Measurements from ENCODE around the gene RAB31. TPM values are rescaled to one million over a fixed set of nuclear protein-coding genes. Genes with fewer than 3 reads are reported as not detected.

The RAB31 gene
- total and polyA plus RNA-seq, 8 donors: 1.4 to 28.2 (median 4.5) TPM

DNA sequence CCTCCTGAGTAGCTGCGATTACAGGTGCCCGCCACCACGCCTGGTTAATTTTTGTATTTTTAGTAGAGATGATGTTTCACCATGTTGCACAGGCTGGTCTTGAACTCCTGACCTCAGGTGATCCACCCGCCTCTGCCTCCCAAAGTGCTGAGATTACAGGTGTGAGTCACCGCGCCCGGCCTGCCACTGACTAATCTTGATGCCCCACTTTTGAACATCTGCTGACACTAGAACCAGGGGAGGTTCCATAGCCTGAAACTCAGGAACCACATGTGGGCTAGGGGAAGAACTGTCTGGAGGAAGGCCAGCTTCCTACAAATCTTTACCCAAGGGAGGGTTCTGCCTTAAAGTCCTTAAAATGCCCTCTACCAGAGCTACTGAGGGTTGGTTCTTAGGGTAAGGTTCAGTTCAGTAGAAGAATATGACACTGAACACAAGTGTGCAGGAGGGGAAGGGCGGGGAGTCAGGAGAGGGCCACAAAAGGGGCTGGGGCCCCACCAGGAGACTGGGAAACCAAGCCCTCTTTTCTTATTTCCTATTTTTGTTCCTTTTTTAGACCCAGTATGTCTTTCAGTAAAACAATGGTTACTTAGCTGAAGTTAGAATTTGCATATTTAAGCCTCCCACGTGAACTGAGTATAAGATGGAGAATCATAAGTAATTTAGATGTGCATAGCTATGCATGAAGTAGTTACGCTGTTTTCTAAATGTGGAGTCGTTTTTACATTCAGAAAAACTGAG is 6.3 kb upstream of the RAB31 start:
- Histone ChIP-seq H3K4me3 (no peak overlapping the region), H3K9me3 (no peaks in the 10 kb centered on the region), H3K4me1 (no peaks in the 10 kb centered on the region), H3K27me3 (no peaks in the 10 kb centered on the region), H3K27ac (no peak overlapping the region), H3K36me3 (no peaks in the 10 kb centered on the region)
- TF ChIP-seq, protein P1, sequence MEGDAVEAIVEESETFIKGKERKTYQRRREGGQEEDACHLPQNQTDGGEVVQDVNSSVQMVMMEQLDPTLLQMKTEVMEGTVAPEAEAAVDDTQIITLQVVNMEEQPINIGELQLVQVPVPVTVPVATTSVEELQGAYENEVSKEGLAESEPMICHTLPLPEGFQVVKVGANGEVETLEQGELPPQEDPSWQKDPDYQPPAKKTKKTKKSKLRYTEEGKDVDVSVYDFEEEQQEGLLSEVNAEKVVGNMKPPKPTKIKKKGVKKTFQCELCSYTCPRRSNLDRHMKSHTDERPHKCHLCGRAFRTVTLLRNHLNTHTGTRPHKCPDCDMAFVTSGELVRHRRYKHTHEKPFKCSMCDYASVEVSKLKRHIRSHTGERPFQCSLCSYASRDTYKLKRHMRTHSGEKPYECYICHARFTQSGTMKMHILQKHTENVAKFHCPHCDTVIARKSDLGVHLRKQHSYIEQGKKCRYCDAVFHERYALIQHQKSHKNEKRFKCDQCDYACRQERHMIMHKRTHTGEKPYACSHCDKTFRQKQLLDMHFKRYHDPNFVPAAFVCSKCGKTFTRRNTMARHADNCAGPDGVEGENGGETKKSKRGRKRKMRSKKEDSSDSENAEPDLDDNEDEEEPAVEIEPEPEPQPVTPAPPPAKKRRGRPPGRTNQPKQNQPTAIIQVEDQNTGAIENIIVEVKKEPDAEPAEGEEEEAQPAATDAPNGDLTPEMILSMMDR (IDR thresholded peaks at IDR 0.05): no peak
- ATAC-seq (peak in 2 of 4 donors; percentile 21 to 33), FAIRE-seq (no peak), DNase-seq (no peak)
- WGBS, 2 donors: 89 to 93% methylated on average over 11 of the region's 11 CpGs
- intact Hi-C loops (cut with DNase I): loop anchor here in 1 of 3 donors (10.0 kb wide), 1 partner anchor 63 kb away; no protein-coding TSS in a partner anchor

DNA sequence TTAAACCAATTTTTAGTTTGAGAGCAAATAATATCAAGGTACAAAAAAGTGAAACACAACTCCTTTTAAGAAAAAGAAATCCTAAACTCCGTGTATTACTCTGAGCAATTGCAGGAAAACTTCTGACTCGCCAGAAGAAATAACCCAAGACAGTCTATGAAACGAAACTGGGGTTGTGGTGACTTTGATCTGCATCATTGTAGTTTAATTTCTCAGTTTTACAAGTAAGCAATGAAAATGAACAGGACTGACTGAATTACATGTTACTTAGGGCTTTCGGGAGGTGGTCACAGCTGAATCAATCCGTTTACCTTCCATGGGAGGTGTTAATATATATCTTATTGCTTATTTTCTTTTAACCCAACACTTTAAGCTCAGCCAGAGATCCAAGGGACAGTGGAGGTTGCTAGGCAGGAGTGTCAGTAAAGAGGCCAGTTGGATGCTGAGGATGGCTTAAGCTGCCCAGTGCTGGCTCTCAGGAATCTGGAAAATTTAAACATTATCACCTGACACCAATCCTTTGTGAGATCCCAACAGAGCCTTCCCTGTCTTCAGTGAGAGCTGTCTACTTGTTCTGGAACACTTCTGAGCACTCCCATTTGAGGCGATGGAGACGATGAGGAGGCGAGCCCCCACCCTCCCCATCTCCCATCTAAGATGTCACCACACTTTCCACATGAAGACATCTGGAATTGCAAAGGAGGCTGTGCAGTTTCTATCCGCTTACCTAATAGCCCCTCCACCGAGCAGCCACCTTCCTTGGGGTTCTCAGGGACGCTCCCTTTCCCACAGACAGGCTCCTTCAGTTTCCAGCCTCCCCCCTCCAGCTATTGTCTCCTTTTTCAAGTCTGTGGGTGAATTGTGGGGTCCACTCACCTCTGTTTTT is 3.6 kb upstream of the RAB31 start:
- 70 to 71% methylated on average over 11 of the region's 11 CpGs for WGBS, 2 donors
- Histone ChIP-seq H3K9me3 (no peaks in the 10 kb centered on the region), H3K4me3 (no peak overlapping the region), H3K36me3 (no peaks in the 10 kb centered on the region), H3K27ac (no peak overlapping the region), H3K27me3 (no peaks in the 10 kb centered on the region), H3K4me1 (no peaks in the 10 kb centered on the region)
- TF ChIP-seq, protein P1 (IDR thresholded peaks at IDR 0.05): no peak
- no peak for ATAC-seq
- intact Hi-C loops (cut with DNase I): loop anchor here in 1 of 3 donors (10.0 kb wide), 1 partner anchor 60 kb away; no protein-coding TSS in a partner anchor
- FAIRE-seq: no peak
- DNase-seq: no peak

DNA sequence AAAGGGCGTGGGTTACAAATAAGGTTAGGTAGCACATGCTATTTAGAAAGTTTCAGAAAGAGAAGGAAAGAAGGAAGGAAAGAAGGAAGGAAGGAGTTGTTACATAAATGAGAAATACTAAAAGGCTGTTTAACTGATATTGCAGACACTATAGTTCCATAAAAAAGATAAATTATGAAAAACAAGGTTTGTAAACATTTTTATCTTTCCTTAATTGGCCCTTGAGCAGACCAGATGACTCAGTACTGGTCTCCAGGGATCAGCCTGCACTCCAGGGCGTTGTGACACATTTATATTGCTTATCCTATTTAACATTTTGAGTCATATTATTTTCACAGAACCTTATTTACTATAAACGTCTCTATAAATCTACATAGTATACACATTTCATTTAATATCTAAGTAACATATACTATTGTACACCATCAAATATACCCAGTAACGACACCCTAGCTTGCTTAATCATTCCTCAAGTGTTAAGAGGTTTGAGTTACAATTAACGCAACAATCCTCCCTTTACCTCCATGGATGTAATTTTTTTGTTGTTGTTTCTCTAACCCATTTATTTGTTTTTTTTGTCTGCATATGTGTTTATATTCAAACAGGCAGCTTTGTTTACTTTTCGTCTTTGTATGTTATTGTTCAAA is 2.8 kb upstream of the RAB31 start:
- Histone ChIP-seq H3K27me3 (no peaks in the 10 kb centered on the region), H3K9me3 (no peaks in the 10 kb centered on the region), H3K27ac (no peak overlapping the region), H3K4me1 (no peaks in the 10 kb centered on the region), H3K4me3 (no peak overlapping the region), H3K36me3 (no peaks in the 10 kb centered on the region)
- 61 to 62% methylated on average over 6 of the region's 6 CpGs for WGBS, 2 donors
- intact Hi-C loops (cut with DNase I): loop anchor here in 1 of 3 donors (10.0 kb wide), 1 partner anchor 59 kb away; no protein-coding TSS in a partner anchor
- DNase-seq (no peak), FAIRE-seq (no peak), ATAC-seq (no peak)
- TF ChIP-seq, protein P1 (IDR thresholded peaks at IDR 0.05): no peak

DNA sequence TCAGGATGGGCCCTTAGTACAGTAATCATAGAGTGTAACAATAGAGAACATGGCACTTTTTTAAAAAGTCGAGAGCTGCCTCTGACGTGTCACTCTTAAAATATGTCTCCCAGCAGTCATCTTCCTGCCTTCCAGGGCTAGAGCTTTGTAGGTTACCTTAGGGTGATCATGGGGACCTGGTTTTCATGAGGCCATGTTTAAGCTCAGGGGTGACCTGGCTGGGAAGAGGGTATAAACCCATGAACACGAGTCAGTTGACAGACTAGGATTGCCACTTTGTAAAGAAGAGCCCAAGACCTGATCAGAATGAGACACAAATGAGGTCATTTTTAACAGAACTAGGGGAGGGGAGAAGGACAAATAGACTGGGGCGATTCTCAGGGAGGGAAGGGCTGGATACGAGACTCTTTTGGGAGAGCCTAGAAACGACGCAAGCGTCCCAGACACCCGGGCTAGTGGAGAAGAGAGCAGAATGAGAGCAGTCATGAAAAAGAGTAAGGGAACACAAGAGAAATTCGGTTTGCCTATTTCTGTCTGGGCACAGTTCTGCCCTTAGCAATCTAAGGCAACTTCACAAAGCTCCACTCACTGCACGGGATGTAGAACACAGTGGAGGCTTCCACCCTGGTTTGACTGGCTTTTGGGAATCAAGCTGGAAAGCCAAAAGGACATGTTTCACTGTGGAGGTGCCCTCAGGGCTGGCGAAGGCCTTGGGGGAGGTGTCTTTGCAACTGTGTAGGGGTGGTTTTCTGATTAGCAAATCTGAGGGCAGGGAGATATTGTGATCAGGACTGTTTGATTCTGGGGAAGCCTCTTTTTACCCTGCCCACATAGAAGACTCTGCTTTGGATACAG is 1.8 kb upstream of the RAB31 start:
- 84% methylated on average over 12 of the region's 12 CpGs for WGBS, 2 donors
- TF ChIP-seq, protein P1 (IDR thresholded peaks at IDR 0.05): no peak
- intact Hi-C loops (cut with DNase I): loop anchor here in 1 of 3 donors (10.0 kb wide), 1 partner anchor 58 kb away; no protein-coding TSS in a partner anchor

More for the DNA sequence above, 1.8 kb upstream of the RAB31 start:
- Histone ChIP-seq H3K36me3 (no peaks in the 10 kb centered on the region), H3K27me3 (no peaks in the 10 kb centered on the region), H3K9me3 (no peaks in the 10 kb centered on the region), H3K27ac (no peak overlapping the region), H3K4me1 (no peaks in the 10 kb centered on the region), H3K4me3 (no peak overlapping the region)
- DNase-seq: no peak
- no peak for FAIRE-seq
- no peak for ATAC-seq

Data from pancreas (tissue), 10 donors.